Chondrocyte (in vitro differentiated cells): ENCODE measurements around the gene XKR7. TPM values are rescaled to one million over a fixed set of nuclear protein-coding genes. Genes with fewer than 3 reads are reported as not detected.

ENCODE experiments used
- DNase-seq: peaks from one replicate; pipeline ENCODE4 v3.0.0; 2021; ENCODE audit warnings: mixed read lengths, low spot score
- H3K27ac Mint-ChIP-seq: one replicate; pipeline ENCODE4 v1.8.0; 2021; ENCODE audit warnings: mild to moderate bottlenecking, moderate library complexity, mixed read lengths; ENCODE audit not compliant: unreplicated experiment
- H3K27me3 Mint-ChIP-seq: 2 replicates; pipeline ENCODE4 v1.8.0; 2021; ENCODE audit warnings: low read depth, mixed read lengths
- H3K36me3 Mint-ChIP-seq: 2 replicates; pipeline ENCODE4 v1.8.0; 2021; ENCODE audit warnings: low read depth, mixed read lengths
- H3K4me1 Mint-ChIP-seq: 2 replicates; pipeline ENCODE4 v1.8.0; 2021; ENCODE audit warnings: low read depth, mild to moderate bottlenecking, mixed read lengths
- H3K4me3 Mint-ChIP-seq: one replicate; pipeline ENCODE4 v1.8.0; 2021; ENCODE audit warnings: mild to moderate bottlenecking, moderate library complexity, mixed read lengths; ENCODE audit not compliant: unreplicated experiment
- H3K9me3 Mint-ChIP-seq: 2 replicates; pipeline ENCODE4 v1.8.0; 2021; ENCODE audit warnings: low read depth, mixed read lengths
- CTCF ChIP-seq: fragments of 200-600 bp; sonication (generic); IDR thresholded peaks from 2 replicates; pipeline ENCODE4 v1.5.0; 2021; ENCODE audit warnings: antibody characterized with exemption, mild to moderate bottlenecking, moderate library complexity
- total RNA-seq: library from RNA; stranded (reverse); gene quantifications from 3 replicates; pipeline ENCODE4 v1.2.1, GENCODE V29; 2021

The XKR7 gene
- total RNA-seq, 1 donor from 2014 or later, result 0.02 TPM

DNA sequence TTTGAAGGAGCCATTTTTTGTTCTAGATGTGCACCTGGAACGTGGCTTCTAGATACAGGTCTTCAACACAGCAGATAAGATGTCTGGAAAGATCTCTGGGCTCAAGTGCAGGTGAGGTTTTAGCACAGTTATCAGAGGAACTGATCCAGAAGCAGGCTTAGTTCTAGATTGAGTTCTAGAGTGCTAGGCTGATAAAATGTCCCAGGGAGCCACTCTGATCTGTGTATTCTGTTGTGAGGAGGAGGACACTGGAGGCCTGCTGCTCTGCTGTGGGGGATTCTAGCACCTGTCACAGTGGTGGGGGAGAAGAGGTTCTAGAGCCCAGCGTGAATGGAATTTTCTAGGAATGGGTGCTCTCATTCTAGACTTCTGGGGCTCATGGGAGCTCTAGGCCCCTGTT lies 30.3 kb downstream of the XKR7 start:
- Mint-ChIP-seq H3K27me3 (peaks cover 56% of the 10 kb centered on the region), H3K36me3 (peaks cover 3% of the 10 kb centered on the region), H3K4me1 (no peaks in the 10 kb centered on the region), H3K4me3 (no peak overlapping the region), H3K9me3 (no peaks in the 10 kb centered on the region), H3K27ac (no peak overlapping the region)
- DNase-seq, result no peak
- TF ChIP-seq CTCF, result no peak

DNA sequence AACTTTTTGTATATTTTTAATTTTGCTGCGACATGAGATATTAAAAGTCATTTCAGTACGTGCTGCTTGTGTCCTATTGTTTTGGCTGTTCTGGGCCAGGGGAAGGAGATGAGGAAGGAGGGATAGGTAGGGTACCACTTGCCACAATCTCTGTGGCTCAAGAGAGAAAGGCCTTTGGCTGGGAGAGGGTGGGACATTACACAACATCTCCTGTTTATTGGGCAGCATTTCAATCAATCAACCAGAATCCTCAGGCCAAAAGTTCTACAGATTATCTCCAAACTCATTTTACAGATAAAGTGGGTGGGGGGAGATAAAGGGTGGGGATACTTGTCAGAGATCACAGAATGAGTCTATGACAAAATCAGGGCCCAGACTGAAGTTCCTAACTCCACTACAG lies 35.4 kb downstream of the XKR7 start:
- Mint-ChIP-seq H3K27me3 (peaks cover 17% of the 10 kb centered on the region), H3K9me3 (no peaks in the 10 kb centered on the region), H3K36me3 (peaks cover under 1% of the 10 kb centered on the region), H3K4me1 (peaks cover 11% of the 10 kb centered on the region), H3K27ac (no peak overlapping the region), H3K4me3 (no peak overlapping the region)
- DNase-seq, result no peak
- TF ChIP-seq CTCF, result no peak

GRCh38 chr20:32004963-32005362 lies 37.0 kb downstream of the XKR7 start:
- DNase-seq, result no peak
- no peak for TF ChIP-seq CTCF
- H3K36me3 Mint-ChIP-seq, result no peaks in the 10 kb centered on the region
- H3K9me3 Mint-ChIP-seq, result no peaks in the 10 kb centered on the region
- no peak overlapping the region for H3K4me3 Mint-ChIP-seq
- H3K27ac Mint-ChIP-seq, result no peak overlapping the region
- peaks cover 11% of the 10 kb centered on the region for H3K4me1 Mint-ChIP-seq
- peaks cover 15% of the 10 kb centered on the region for H3K27me3 Mint-ChIP-seq

- peaks cover 16% of the 10 kb centered on the region for H3K27me3 Mint-ChIP-seq
- no peak overlapping the region for H3K4me3 Mint-ChIP-seq
- TF ChIP-seq CTCF, result no peak
- no peaks in the 10 kb centered on the region for H3K9me3 Mint-ChIP-seq
- H3K4me1 Mint-ChIP-seq, result peaks cover 11% of the 10 kb centered on the region
- H3K27ac Mint-ChIP-seq, result no peak overlapping the region
- DNase-seq, result no peak
- H3K36me3 Mint-ChIP-seq, result no peaks in the 10 kb centered on the region
Measured at GRCh38 chr20:32006053-32006452, 38.1 kb downstream of the XKR7 start.

DNA sequence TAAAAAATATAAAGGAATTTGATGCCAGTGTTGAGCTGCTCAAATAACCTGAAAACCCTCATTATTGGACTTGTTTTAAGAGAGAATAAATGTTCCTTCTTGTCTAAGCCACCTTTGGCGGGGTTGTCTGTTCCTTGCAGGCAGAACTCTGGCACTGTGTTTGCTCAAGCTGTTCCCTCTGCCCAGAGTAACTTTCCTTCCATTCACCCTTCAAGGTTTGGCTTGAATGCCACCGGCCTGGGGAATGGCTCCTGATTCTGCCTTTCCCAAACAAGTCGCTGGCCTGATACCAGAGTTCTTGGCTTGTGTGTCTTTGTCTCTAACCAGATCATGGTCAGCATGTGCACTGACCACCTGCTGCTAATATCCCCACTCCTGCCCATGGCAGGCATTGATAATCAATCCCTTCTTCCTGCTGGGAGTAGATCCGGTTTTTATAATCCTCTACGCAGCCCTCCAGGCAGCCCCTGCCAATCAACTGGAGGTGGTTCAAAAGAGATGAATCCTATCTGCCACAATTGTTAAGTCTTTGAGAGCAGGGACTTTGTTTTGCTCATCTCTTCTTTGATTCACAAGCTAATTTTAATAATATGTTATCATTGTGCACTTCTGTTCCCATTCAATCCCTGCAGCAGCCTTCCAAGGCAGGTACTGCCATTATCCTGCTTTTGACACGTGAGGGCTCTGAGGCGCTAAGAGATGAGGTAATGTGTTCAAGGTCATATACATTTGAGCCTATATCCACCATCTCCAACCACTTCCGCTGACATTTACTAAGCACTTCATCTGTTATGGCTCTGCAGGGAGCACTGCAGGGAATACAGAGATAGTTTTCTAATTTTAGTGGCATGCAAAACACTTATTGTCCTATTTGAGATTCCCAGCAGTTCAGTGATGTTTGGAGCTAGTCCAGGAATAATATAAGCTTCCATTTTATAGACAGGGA lies 39.2 kb downstream of the XKR7 start:
- Mint-ChIP-seq H3K4me1 (peaks cover 11% of the 10 kb centered on the region), H3K9me3 (no peaks in the 10 kb centered on the region), H3K27ac (no peak overlapping the region), H3K4me3 (no peak overlapping the region), H3K36me3 (no peaks in the 10 kb centered on the region), H3K27me3 (peaks cover 19% of the 10 kb centered on the region)
- no peak for DNase-seq
- TF ChIP-seq CTCF, result no peak
